Uterus (tissue), 4 donors: ENCODE measurements around the gene CHRNB1. TPM values are rescaled to one million over a fixed set of nuclear protein-coding genes. Genes with fewer than 3 reads are reported as not detected.

Experiments used
- DNase-seq, 2 donors: peaks; one replicate each; pipeline ENCODE4 v3.0.0-alpha.2; 2019 to 2020
- H3K27ac ChIP-seq, 2 donors: fragments of 200-600 bp; sonication (generic); 1 replicate in 1 of 2; 2 replicates in 1 of 2; pipeline ENCODE4 v1.5.1; 2016 to 2018
- H3K27me3 ChIP-seq, 2 donors: fragments of 200-600 bp; sonication (generic); one replicate each; pipeline ENCODE4 v1.5.1; 2018 to 2019; ENCODE audit warnings: control low read depth in 1 of 2
- H3K36me3 ChIP-seq, 2 donors: fragments of 200-600 bp; sonication (generic); one replicate each; pipeline ENCODE4 v1.5.1; 2019; ENCODE audit warnings: control low read depth in 1 of 2
- H3K4me1 ChIP-seq, 2 donors: fragments of 200-600 bp; sonication (generic); one replicate each; pipeline ENCODE4 v1.5.1; 2018 to 2019; ENCODE audit warnings: control low read depth in 1 of 2
- H3K4me3 ChIP-seq, 2 donors: fragments of 200-600 bp; sonication (generic); 1 replicate in 1 of 2; 2 replicates in 1 of 2; pipeline ENCODE4 v1.5.1; 2018 to 2019; ENCODE audit warnings: mild to moderate bottlenecking in 1 of 2
- H3K9me3 ChIP-seq, 2 donors: fragments of 200-600 bp; sonication (generic); one replicate each; pipeline ENCODE4 v1.5.1; 2019; ENCODE audit warnings: control low read depth in 1 of 2
- CTCF ChIP-seq, 4 experiments: fragments of 200-600 bp in 2 of 4; fragments of 450-650 bp in 2 of 4; sonication (generic) in 2 of 4; IDR thresholded peaks; one replicate each; pipeline ENCODE4 v1.5.1; 2016 to 2019; ENCODE audit warnings: antibody characterized with exemption in 4 of 4, mild to moderate bottlenecking in 2 of 4, moderate library complexity in 1 of 4
- POLR2A ChIP-seq, 2 donors: fragments of 450-650 bp; IDR thresholded peaks; one replicate each; pipeline ENCODE4 v1.6.1; 2016; ENCODE audit warnings: antibody characterized with exemption in 2 of 2, mild to moderate bottlenecking in 1 of 2, moderate library complexity in 1 of 2
- intact Hi-C: fragments of 100-400 bp; cut with DNase I; formaldehyde crosslinking; loops from one replicate; pipeline ENCODE4 v1.15.1; 2023; ENCODE audit warnings: low total_unique reads
- total RNA-seq, 4 donors: library from RNA; depleted of rRNA in 3 of 4; stranded (reverse); fragments of >200 nt in 3 of 4; gene quantifications; one replicate each; pipeline versions ENCODE4 v1.1.0 to v1.2.4, GENCODE V29; 2014 to 2023
- donor health status: DM: yes; HTN: yes; CAD: no.

Gene CHRNB1
- total RNA-seq, 4 donors from 2014 or later = 3.2 to 16.9 (median 10.9) TPM

DNA sequence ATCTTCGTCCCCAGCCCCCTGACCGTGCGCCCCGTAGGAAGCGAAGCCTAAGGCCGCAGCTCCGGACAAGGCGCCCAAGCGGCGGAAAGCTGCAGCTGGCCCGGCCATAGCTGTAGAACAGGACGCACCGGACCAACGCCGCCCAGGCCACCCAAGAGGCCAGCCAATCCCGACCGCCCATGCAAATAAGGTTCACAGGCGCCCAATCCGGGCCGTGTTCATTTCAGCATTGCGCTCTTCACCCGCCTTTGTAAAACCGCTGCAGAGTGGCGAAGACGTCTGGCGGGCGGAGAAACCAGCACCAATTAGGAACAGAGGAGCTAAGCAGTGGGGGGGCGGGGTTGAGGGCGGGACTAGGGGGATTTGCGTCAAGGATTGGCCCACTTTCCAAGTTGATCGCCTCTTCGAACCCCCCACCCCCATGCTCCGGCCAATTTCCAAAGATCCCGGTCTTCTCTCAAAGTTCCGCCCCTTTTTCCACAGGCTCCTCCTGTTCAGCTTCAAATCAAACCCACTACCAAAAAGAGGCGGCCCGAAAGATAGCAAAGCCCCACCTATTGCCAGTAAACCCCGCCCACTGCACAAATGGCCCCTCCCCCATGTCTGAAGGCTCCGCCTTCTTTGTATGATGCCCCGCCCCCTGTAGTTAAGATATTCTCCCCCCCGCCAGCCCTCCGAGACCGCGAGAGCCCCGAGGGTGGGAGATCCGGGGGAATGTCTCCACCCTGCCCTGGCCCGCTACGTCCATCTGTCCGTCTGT lies 40.7 kb upstream of the CHRNB1 start, which contains the start of gene TMEM256:
Gene TMEM256, minus strand, starts transcription at position 121 of the 760 bp plus-strand sequence. Its CDS starts 13 bp downstream, at position 108.
- intact Hi-C loops = no loop called here
- peak within 1 kb of the TSS; percentile 54 to 73 for H3K4me3 ChIP-seq
- no peaks in the 10 kb centered on the region for H3K9me3 ChIP-seq
- DNase-seq = peak; percentile 98 to 99
- no peaks in the 10 kb centered on the region for H3K27me3 ChIP-seq
- TF ChIP-seq POLR2A (IDR thresholded peaks at IDR 0.05) (peak; percentile 96 to 99), CTCF (IDR thresholded peaks at IDR 0.05) (peak in 2 of 4 experiments; percentile 45 to 46)
- H3K4me1 ChIP-seq = peaks cover 0 to 5% of the 10 kb centered on the region in 2 donors
- H3K36me3 ChIP-seq = no peaks in the 10 kb centered on the region
- H3K27ac ChIP-seq = peak within 1 kb of the TSS; percentile 93 to 94

DNA sequence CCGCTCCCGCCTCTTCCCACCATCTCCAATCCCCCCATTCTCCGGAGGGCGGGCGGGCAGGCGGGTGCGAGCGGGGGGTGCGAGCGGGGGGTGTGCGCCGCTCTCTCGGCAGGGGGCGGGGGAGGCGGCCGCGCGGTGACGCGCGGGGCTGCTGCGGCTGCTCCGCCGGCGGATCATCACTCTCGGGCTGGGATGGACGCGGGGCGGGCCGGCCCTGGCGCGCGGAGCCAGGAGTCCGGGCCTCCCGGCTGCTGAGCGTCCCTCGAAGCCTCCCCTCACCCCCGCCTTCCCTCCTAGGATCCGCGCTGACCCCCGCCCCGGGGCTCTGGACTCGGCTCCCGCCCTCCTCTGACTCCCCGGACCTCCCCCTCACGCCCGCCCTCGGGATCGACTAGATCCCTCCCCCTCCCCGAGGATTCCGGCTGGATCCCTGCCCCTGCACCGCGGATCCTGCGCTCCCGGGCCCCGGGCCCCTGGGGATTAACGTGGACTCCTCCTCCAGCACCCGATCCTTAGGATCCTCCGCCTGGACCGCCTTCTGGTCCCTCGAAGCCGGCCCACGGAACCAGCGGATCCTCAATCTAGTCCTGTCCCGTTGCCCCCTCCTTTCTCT lies 40.0 kb upstream of the CHRNB1 start:
- TF ChIP-seq POLR2A (IDR thresholded peaks at IDR 0.05) (peak in 1 of 2 donors; percentile 89), CTCF (IDR thresholded peaks at IDR 0.05) (peak in 1 of 4 experiments; percentile 11)
- H3K4me3 ChIP-seq = peak overlapping the region; percentile 54 to 73
- H3K27me3 ChIP-seq = no peaks in the 10 kb centered on the region
- H3K9me3 ChIP-seq = no peaks in the 10 kb centered on the region
- peak in 1 of 2 donors; percentile 75 for DNase-seq
- intact Hi-C loops = no loop called here
- peak overlapping the region; percentile 93 to 94 for H3K27ac ChIP-seq
- H3K36me3 ChIP-seq = no peaks in the 10 kb centered on the region
- H3K4me1 ChIP-seq = peaks cover 0 to 5% of the 10 kb centered on the region in 2 donors

DNA sequence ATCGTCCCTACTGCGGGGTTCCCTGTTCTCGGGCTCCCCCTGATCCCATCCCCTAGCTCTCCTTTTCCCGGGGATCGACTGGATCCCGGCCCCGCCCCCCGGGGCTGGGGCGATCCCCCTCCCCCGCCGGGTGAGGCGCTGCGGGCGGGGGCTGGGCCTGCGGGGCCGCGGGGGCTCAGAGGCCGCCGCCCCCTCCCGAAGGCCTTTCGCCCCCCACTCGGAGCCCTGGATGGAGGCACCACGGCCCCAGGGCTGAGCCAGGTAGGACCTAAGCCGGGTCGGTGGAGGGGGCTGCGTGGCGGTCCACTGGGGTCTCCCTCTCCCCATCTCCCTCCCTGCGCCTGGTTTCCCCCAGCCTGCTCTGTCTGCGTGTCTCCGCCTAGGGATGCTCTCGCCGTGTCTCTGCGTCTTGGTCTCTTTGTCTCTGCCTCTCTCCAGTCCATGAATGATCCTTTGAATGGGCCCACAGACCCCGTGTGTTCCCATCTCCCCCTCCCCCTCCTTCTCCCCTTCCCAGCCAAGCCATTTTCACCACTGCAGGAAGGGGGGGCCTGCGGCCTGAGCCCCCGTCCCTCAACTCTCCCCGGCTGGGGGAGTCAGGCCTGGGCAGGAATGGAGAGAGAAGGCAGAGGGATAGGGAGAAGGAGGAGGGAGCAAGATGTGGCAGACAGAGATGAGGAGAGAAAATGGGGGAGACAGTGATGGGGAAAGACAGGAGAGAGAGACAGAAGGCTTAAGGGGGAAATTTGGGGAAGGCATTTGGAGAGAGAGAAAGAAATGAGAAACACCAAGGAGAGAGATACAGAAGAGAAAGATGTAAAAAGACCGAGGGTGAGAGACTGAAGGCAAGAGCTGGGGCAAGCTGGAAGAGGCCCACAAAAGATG lies 39.3 kb upstream of the CHRNB1 start:
- Histone ChIP-seq H3K4me1 (peaks cover 0 to 5% of the 10 kb centered on the region in 2 donors), H3K36me3 (no peaks in the 10 kb centered on the region), H3K4me3 (peak overlapping the region; percentile 54 to 73)

DNA sequence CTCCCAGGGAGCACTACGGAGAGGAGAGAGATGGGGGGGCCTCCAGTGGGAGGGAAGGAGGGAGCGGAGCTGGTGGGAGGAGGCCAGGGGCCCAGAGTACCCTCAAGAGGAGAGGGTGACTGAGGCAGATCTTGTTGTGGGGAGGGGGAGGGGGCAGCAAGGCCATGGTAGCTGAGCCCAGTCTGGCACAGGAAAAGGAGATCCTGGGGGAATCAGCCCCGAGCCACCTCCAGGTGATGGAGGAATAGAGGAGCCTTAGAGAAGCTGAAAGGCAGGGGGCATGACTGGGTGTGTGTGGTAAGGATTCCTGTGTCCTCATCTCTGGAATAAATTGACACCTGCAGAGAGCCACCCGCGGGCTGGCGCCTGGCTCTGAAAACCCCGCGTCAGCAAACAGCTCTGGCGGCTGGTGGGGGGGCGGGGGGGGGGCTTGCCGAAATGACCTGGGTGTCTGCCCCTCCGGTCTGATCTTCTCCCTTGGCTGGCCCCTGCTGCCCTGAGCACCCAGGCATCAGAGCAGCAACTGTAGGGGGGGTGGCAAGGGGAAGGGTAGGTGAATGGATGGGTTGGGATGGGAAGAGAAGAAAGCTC lies 38.5 kb upstream of the CHRNB1 start:
- H3K27ac ChIP-seq = peak overlapping the region; percentile 93 to 94
- intact Hi-C loops = no loop called here

More for the DNA sequence above, 39.3 kb upstream of the CHRNB1 start:
- no peak for TF ChIP-seq POLR2A (IDR thresholded peaks at IDR 0.05)
- no peak for TF ChIP-seq CTCF (IDR thresholded peaks at IDR 0.05)
- Histone ChIP-seq H3K27me3 (no peaks in the 10 kb centered on the region), H3K9me3 (no peaks in the 10 kb centered on the region), H3K27ac (peak overlapping the region; percentile 93 to 94)
- DNase-seq = peak in 1 of 2 donors; percentile 51
- intact Hi-C loops = no loop called here

More for the DNA sequence above, 38.5 kb upstream of the CHRNB1 start:
- Histone ChIP-seq H3K36me3 (no peaks in the 10 kb centered on the region), H3K9me3 (no peaks in the 10 kb centered on the region), H3K4me3 (peak overlapping the region in 1 of 2 donors; percentile 54), H3K27me3 (no peaks in the 10 kb centered on the region), H3K4me1 (peaks cover 0 to 5% of the 10 kb centered on the region in 2 donors)
- TF ChIP-seq POLR2A (IDR thresholded peaks at IDR 0.05) = no peak
- no peak for TF ChIP-seq CTCF (IDR thresholded peaks at IDR 0.05)
- no peak for DNase-seq
